Dendritic cell treated with granulocyte-macrophage colony-stimulating factor and Interleukin-4, amounts not matched to agents 40 ng/mL and 50 ng/mL, for 4 days (primary cell): ENCODE data around the gene OTC.

Experiments used
- H3K27ac Mint-ChIP-seq: one replicate; pipeline ENCODE4 v1.8.0; 2022; ENCODE audit warnings: mild to moderate bottlenecking, mixed read lengths
- H3K27me3 Mint-ChIP-seq: one replicate; pipeline ENCODE4 v1.8.0; 2022; ENCODE audit warnings: mild to moderate bottlenecking, mixed read lengths
- H3K36me3 Mint-ChIP-seq: one replicate; pipeline ENCODE4 v1.8.0; 2022; ENCODE audit warnings: low read depth, mixed read lengths
- H3K4me1 Mint-ChIP-seq: one replicate; pipeline ENCODE4 v1.8.0; 2022; ENCODE audit warnings: low read depth, mixed read lengths
- H3K4me3 Mint-ChIP-seq: one replicate; pipeline ENCODE4 v1.8.0; 2022; ENCODE audit warnings: mild to moderate bottlenecking, moderate library complexity, mixed read lengths
- H3K9me3 Mint-ChIP-seq: one replicate; pipeline ENCODE4 v1.8.0; 2022; ENCODE audit warnings: mixed read lengths
- intact Hi-C: fragments of 100-400 bp; cut with micrococcal nuclease; formaldehyde crosslinking; loops from one replicate; pipeline ENCODE4 v1.15.0; 2022

Gene OTC

DNA sequence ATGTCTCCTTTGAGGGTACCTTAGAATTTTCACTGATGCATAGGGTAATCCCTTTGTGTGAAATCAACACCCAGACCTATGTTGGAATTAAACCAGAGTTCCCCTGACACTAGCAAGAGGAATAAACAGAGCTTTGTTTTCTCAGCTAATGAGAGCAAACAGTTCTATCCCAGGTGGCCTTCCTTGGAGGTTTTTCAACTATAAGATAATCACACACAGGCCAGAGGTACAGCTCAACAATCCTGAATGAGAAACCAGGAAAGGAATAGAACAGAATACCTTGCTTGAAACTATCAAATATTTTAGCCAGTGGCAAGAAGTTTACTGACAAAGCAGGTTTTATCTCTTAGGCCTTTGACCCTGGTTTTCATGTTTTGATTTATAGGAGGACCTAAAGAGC, 100.2 kb downstream of the OTC start:
- no peak overlapping the region for H3K4me3 Mint-ChIP-seq
- no peak overlapping the region for H3K27ac Mint-ChIP-seq
- H3K9me3 Mint-ChIP-seq = no peaks in the 10 kb centered on the region
- H3K4me1 Mint-ChIP-seq = no peaks in the 10 kb centered on the region
- H3K27me3 Mint-ChIP-seq = no peaks in the 10 kb centered on the region
- H3K36me3 Mint-ChIP-seq = no peaks in the 10 kb centered on the region
- intact Hi-C loops = loop anchor here (10.0 kb wide), 1 partner anchor 202 kb away; no protein-coding TSS in a partner anchor

DNA sequence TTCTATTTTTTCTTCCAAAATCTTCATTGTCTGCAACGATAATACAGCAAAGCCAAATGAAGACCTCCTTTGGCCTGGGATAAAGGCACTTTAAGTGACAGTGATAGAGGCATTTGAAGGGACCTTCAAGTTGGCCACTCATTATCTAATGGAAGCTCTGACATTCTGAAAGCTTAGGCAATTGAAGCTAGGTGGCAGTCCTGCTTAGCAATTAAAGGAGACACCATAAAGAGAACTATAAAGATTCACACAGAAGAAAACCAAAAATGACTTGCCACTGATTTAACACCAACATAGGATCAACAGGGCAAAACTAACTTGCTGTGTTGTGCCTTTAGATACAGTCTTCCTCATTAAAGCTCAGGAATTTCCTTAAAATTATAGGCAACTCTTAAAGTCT, 105.7 kb downstream of the OTC start:
- no peaks in the 10 kb centered on the region for H3K9me3 Mint-ChIP-seq
- no peaks in the 10 kb centered on the region for H3K27me3 Mint-ChIP-seq
- H3K36me3 Mint-ChIP-seq = no peaks in the 10 kb centered on the region
- H3K27ac Mint-ChIP-seq = no peak overlapping the region
- intact Hi-C loops = loop anchor here (10.0 kb wide), 1 partner anchor 197 kb away; no protein-coding TSS in a partner anchor
- no peak overlapping the region for H3K4me3 Mint-ChIP-seq
- no peaks in the 10 kb centered on the region for H3K4me1 Mint-ChIP-seq

- peaks cover 7% of the 10 kb centered on the region for H3K4me1 Mint-ChIP-seq
- H3K27me3 Mint-ChIP-seq = no peaks in the 10 kb centered on the region
- H3K4me3 Mint-ChIP-seq = no peak overlapping the region
- no peaks in the 10 kb centered on the region for H3K9me3 Mint-ChIP-seq
- no peak overlapping the region for H3K27ac Mint-ChIP-seq
- H3K36me3 Mint-ChIP-seq = no peaks in the 10 kb centered on the region
- intact Hi-C loops = no loop called here
These were observed 109.9 kb downstream of the OTC start for GRCh38 chrX:38462257-38462656.

GRCh38 chrX:38465686-38466085, 113.3 kb downstream of the OTC start:
- Mint-ChIP-seq H3K27ac (no peak overlapping the region), H3K36me3 (no peaks in the 10 kb centered on the region), H3K27me3 (no peaks in the 10 kb centered on the region), H3K9me3 (no peaks in the 10 kb centered on the region), H3K4me3 (no peak overlapping the region), H3K4me1 (peaks cover 7% of the 10 kb centered on the region)
- intact Hi-C loops = no loop called here

- no peaks in the 10 kb centered on the region for H3K9me3 Mint-ChIP-seq
- H3K27ac Mint-ChIP-seq = no peak overlapping the region
- no peaks in the 10 kb centered on the region for H3K36me3 Mint-ChIP-seq
- H3K4me3 Mint-ChIP-seq = no peak overlapping the region
- intact Hi-C loops = no loop called here
- peaks cover 5% of the 10 kb centered on the region for H3K4me1 Mint-ChIP-seq
- no peaks in the 10 kb centered on the region for H3K27me3 Mint-ChIP-seq
These were observed 116.3 kb downstream of the OTC start for GRCh38 chrX:38468563-38469157.
